ENCODE data around the gene RAPH1. TPM values are rescaled to one million over a fixed set of nuclear protein-coding genes. Genes with fewer than 3 reads are reported as not detected.
A peak's percentile ranks its signal among the peaks of the same experiment; 100 is the strongest.

The RAPH1 gene
- 15.4 and 25.7 TPM in 2 replicates for total RNA-seq (ENCODE audit: low replicate concordance)
- long read RNA-seq, partial matches to known transcripts: 0 of 11 reads
- long read RNA-seq, other reads (novel, unspliced or antisense): 11 of 11 reads

- H3K9me3 Mint-ChIP-seq: peaks cover 10% of the 10 kb centered on the region
- H3K4me1 Mint-ChIP-seq (ENCODE audit: unreplicated experiment): peaks cover 16% of the 10 kb centered on the region
These were observed at the start of gene RAPH1 for GRCh38 chr2:203535078-203535783. TSS of gene RAPH1 (minus strand) at chr2:203535301. CDS start at chr2:203495353, 39,948 bp downstream.

GRCh38 chr2:203584784-203585183 is 49.7 kb upstream of the RAPH1 start:
- no peaks in the 10 kb centered on the region for H3K36me3 Mint-ChIP-seq
- no peaks in the 10 kb centered on the region for H3K27me3 Mint-ChIP-seq
- DNase-seq (ENCODE audit: extremely low spot score, unreplicated experiment): no peak
- peaks cover 20% of the 10 kb centered on the region for H3K4me1 Mint-ChIP-seq (ENCODE audit: unreplicated experiment)
- no peak for TF ChIP-seq CTCF (conservative IDR thresholded peaks at IDR 0.05)
- peak overlapping the region; percentile 73 for H3K27ac Mint-ChIP-seq
- H3K9me3 Mint-ChIP-seq: no peaks in the 10 kb centered on the region
- H3K4me3 Mint-ChIP-seq: no peak overlapping the region

More at GRCh38 chr2:203535078-203535783, at the start of gene RAPH1:
- no peaks in the 10 kb centered on the region for H3K36me3 Mint-ChIP-seq
- peak; percentile 85 for DNase-seq (ENCODE audit: extremely low spot score, unreplicated experiment)
- no peak for TF ChIP-seq CTCF (conservative IDR thresholded peaks at IDR 0.05)
- H3K4me3 Mint-ChIP-seq: peak within 1 kb of the TSS; percentile 96
- H3K27me3 Mint-ChIP-seq: peaks cover 13% of the 10 kb centered on the region
- H3K27ac Mint-ChIP-seq: peak within 1 kb of the TSS; percentile 96

- Mint-ChIP-seq H3K27ac (no peak overlapping the region), H3K4me3 (no peak overlapping the region), H3K27me3 (no peaks in the 10 kb centered on the region), H3K4me1 (ENCODE audit: unreplicated experiment) (peaks cover 26% of the 10 kb centered on the region), H3K36me3 (no peaks in the 10 kb centered on the region), H3K9me3 (no peaks in the 10 kb centered on the region)
- no peak for DNase-seq (ENCODE audit: extremely low spot score, unreplicated experiment)
- TF ChIP-seq CTCF (conservative IDR thresholded peaks at IDR 0.05): no peak
These were observed 48.6 kb upstream of the RAPH1 start for GRCh38 chr2:203583701-203584100.

- no peaks in the 10 kb centered on the region for H3K27me3 Mint-ChIP-seq
- H3K4me1 Mint-ChIP-seq (ENCODE audit: unreplicated experiment): peaks cover 26% of the 10 kb centered on the region
- H3K9me3 Mint-ChIP-seq: no peaks in the 10 kb centered on the region
- no peak overlapping the region for H3K4me3 Mint-ChIP-seq
- TF ChIP-seq CTCF (conservative IDR thresholded peaks at IDR 0.05): no peak
- no peaks in the 10 kb centered on the region for H3K36me3 Mint-ChIP-seq
- H3K27ac Mint-ChIP-seq: no peak overlapping the region
- DNase-seq (ENCODE audit: extremely low spot score, unreplicated experiment): no peak
These were observed 48.1 kb upstream of the RAPH1 start for GRCh38 chr2:203583084-203583695.

- no peak for DNase-seq (ENCODE audit: extremely low spot score, unreplicated experiment)
- H3K9me3 Mint-ChIP-seq: no peaks in the 10 kb centered on the region
- H3K4me3 Mint-ChIP-seq: no peak overlapping the region
- H3K27me3 Mint-ChIP-seq: no peaks in the 10 kb centered on the region
- no peaks in the 10 kb centered on the region for H3K36me3 Mint-ChIP-seq
- H3K4me1 Mint-ChIP-seq (ENCODE audit: unreplicated experiment): peaks cover 26% of the 10 kb centered on the region
- no peak for TF ChIP-seq CTCF (conservative IDR thresholded peaks at IDR 0.05)
- H3K27ac Mint-ChIP-seq: no peak overlapping the region
These were observed 47.4 kb upstream of the RAPH1 start for GRCh38 chr2:203582468-203582867.

Data from type B pancreatic cell (in vitro differentiated cells).